ENCODE results near the gene ROBO1.
"Not testable (repeated sequence)": the region's sequence is repeated elsewhere in the genome, so short reads cannot be mapped to it uniquely, and the experiment has no call there.

ROBO1 gene

DNA sequence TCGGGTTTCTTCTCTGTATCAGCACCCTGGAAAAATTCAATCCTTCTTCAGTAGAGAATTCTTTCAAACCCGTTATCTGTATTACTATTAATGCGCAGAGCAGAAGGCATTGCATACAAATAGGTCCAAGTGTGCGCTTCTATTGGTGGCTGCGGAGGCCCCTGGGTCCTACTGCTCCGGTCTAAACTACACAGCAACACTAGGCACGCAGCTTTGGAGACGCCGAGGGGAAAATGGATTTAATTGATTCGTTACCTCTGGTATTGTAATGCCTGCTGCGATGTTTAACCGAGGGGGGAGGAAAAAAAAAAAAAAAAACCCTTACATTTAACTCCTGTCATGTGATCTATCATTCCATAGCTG, at the start of gene ROBO1:
Gene ROBO1, minus strand, starts transcription at position 94 of the 363 bp plus-strand sequence.
- no peak for ATAC-seq
- H3K4me3 Mint-ChIP-seq: no peak within 1 kb of the TSS
- H3K9me3 Mint-ChIP-seq: peaks cover 4% of the 10 kb centered on the region
- H3K27ac Mint-ChIP-seq: no peak within 1 kb of the TSS
- H3K36me3 Mint-ChIP-seq (ENCODE audit: low read depth): no peaks in the 10 kb centered on the region
- DNase-seq: no peak
- H3K4me1 Mint-ChIP-seq: no peaks in the 10 kb centered on the region
- peaks cover 6% of the 10 kb centered on the region for H3K27me3 Mint-ChIP-seq

- H3K27ac Mint-ChIP-seq: no peak overlapping the region
- ATAC-seq: no peak
- DNase-seq: no peak
- H3K9me3 Mint-ChIP-seq: peaks cover 41% of the 10 kb centered on the region
- no peaks in the 10 kb centered on the region for H3K36me3 Mint-ChIP-seq (ENCODE audit: low read depth)
- no peak overlapping the region for H3K4me3 Mint-ChIP-seq
- no peaks in the 10 kb centered on the region for H3K4me1 Mint-ChIP-seq
- no peaks in the 10 kb centered on the region for H3K27me3 Mint-ChIP-seq
Observed at GRCh38 chr3:79817224-79817623, 49.4 kb upstream of the ROBO1 start.

DNA sequence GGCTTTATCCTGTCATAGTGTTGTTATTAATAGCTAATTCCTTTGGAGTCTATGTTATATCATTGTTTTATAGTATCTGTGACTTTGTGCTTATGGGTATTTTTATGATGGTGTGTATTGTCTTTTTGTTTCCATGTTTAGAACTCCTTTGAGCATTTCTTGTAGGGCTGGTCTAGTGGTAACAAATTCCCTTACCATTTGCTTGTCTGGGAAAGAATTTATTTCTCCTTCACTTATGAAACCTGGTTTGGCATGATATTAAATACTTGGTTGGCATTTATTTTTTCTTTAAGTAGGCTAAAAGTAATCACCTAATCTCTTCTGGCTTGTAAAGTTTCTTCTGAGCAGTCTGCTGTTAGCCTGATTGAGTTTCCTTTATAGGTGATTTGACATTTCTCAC, 47.7 kb upstream of the ROBO1 start:
- no peak for ATAC-seq
- Mint-ChIP-seq H3K27me3 (no peaks in the 10 kb centered on the region), H3K27ac (no peak overlapping the region)

GRCh38 chr3:79810581-79810980, 42.8 kb upstream of the ROBO1 start:
- H3K27ac Mint-ChIP-seq: no peak overlapping the region
- no peak overlapping the region for H3K4me3 Mint-ChIP-seq
- no peaks in the 10 kb centered on the region for H3K36me3 Mint-ChIP-seq (ENCODE audit: low read depth)
- DNase-seq (no peak), ATAC-seq (no peak)
- H3K27me3 Mint-ChIP-seq: no peaks in the 10 kb centered on the region
- peaks cover 14% of the 10 kb centered on the region for H3K9me3 Mint-ChIP-seq
- H3K4me1 Mint-ChIP-seq: no peaks in the 10 kb centered on the region

More for the DNA sequence above, 47.7 kb upstream of the ROBO1 start:
- Mint-ChIP-seq H3K9me3 (peaks cover 37% of the 10 kb centered on the region), H3K36me3 (ENCODE audit: low read depth) (no peaks in the 10 kb centered on the region), H3K4me3 (no peak overlapping the region), H3K4me1 (no peaks in the 10 kb centered on the region)
- DNase-seq: no peak

GRCh38 chr3:79810092-79810491, 42.3 kb upstream of the ROBO1 start:
- H3K9me3 Mint-ChIP-seq: peaks cover 9% of the 10 kb centered on the region
- ATAC-seq (no peak), DNase-seq (no peak)
- no peaks in the 10 kb centered on the region for H3K36me3 Mint-ChIP-seq (ENCODE audit: low read depth)
- no peak overlapping the region for H3K4me3 Mint-ChIP-seq
- no peaks in the 10 kb centered on the region for H3K27me3 Mint-ChIP-seq
- no peak overlapping the region for H3K27ac Mint-ChIP-seq
- H3K4me1 Mint-ChIP-seq: no peaks in the 10 kb centered on the region

DNA sequence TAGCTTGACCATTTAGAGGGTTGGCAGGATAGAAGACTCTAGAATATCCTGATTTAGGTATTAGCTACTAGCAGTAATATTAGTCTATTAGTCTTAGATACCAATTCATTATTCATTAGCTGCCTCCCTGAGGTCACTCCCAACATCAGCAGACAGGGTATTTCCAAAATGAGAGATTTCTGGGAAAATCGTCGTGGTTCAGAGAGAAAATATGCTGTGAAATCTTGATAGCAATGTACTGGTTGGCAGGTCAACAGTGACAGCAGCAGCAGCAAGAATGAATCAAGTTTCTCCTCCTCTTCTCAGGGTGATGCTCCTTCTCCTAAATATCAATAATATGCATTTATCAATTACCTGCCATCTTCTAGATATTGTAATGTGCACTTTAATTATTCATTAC, 41.3 kb upstream of the ROBO1 start:
- DNase-seq (no peak), ATAC-seq (no peak)
- H3K27ac Mint-ChIP-seq: no peak overlapping the region
- H3K4me1 Mint-ChIP-seq: no peaks in the 10 kb centered on the region
- no peak overlapping the region for H3K4me3 Mint-ChIP-seq
- H3K9me3 Mint-ChIP-seq: peaks cover 4% of the 10 kb centered on the region
- no peaks in the 10 kb centered on the region for H3K27me3 Mint-ChIP-seq
- H3K36me3 Mint-ChIP-seq (ENCODE audit: low read depth): no peaks in the 10 kb centered on the region

DNA sequence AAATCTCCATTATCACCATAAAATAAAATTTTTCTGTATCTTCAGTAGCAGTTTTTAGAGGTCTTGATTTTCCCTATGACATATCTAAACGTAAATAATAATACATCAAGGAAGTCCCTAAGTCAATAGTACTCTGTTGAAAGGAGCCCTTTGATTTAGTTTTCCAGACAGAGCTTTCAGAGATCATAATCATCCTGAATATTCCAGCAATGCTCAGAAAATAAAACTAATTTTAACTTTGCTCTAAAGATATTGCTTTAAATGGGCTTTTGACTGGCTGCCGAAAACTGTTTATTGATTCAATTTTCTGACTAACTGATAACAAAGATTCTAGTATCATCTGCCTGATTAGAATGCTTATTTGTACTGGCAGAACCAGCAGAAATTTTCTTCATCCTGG, 40.7 kb upstream of the ROBO1 start:
- Mint-ChIP-seq H3K4me3 (no peak overlapping the region), H3K9me3 (peaks cover 4% of the 10 kb centered on the region), H3K27ac (no peak overlapping the region), H3K4me1 (no peaks in the 10 kb centered on the region), H3K36me3 (ENCODE audit: low read depth) (no peaks in the 10 kb centered on the region), H3K27me3 (no peaks in the 10 kb centered on the region)
- DNase-seq (no peak), ATAC-seq (no peak)

DNA sequence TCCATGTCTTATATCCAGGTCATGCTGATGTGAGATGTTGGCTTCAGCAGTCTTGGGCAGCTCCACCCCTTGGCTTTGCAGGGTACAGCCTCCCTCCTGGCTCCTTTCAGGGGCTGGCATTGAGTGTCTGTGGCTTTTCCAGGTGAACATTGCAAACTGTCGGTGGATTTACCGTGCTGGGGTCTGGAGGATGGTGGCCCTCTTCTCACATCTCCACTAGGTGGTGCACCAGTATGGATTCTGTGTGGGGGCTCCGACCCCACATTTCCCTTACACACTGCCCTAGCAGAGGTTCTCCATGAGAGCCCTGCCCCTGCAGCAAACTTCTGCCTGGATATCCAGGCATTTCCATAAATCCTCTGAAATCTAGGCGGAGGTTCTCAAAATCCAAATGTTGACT, 22.4 kb upstream of the ROBO1 start:
- not testable (repeated sequence) for H3K4me3 Mint-ChIP-seq; ATAC-seq; H3K9me3 Mint-ChIP-seq; H3K27me3 Mint-ChIP-seq; H3K27ac Mint-ChIP-seq; DNase-seq; H3K4me1 Mint-ChIP-seq; H3K36me3 Mint-ChIP-seq (ENCODE audit: low read depth)

- Mint-ChIP-seq H3K36me3 (ENCODE audit: low read depth) (no peaks in the 10 kb centered on the region), H3K27ac (no peak overlapping the region), H3K9me3 (peaks cover 17% of the 10 kb centered on the region), H3K4me3 (no peak overlapping the region), H3K4me1 (no peaks in the 10 kb centered on the region), H3K27me3 (no peaks in the 10 kb centered on the region)
- DNase-seq (no peak), ATAC-seq (no peak)
Observed at GRCh38 chr3:79773291-79773690, 5.5 kb upstream of the ROBO1 start.

DNA sequence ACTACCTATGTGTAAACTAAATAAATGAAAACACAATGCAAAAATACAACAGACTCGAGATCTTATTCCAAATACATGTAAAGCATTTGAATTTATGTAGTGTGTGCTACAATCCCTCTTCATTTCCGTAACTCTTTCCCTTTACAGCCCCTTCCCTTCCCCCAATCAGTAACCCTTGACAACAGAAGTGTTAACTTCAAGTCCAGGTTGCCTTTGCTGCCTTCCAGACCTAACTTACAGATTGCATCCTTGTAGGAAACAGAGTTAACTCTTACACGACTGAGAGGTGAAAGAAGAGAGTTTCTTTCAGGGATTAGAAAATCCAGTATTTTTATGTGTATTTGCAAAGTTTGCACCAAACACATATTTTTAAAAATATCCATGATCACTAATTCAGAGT, 1.4 kb upstream of the ROBO1 start:
- ATAC-seq (no peak), DNase-seq (no peak)
- Mint-ChIP-seq H3K4me3 (no peak overlapping the region), H3K4me1 (no peaks in the 10 kb centered on the region), H3K9me3 (peaks cover 9% of the 10 kb centered on the region), H3K27ac (no peak overlapping the region), H3K27me3 (peaks cover 6% of the 10 kb centered on the region), H3K36me3 (ENCODE audit: low read depth) (no peaks in the 10 kb centered on the region)

DNA sequence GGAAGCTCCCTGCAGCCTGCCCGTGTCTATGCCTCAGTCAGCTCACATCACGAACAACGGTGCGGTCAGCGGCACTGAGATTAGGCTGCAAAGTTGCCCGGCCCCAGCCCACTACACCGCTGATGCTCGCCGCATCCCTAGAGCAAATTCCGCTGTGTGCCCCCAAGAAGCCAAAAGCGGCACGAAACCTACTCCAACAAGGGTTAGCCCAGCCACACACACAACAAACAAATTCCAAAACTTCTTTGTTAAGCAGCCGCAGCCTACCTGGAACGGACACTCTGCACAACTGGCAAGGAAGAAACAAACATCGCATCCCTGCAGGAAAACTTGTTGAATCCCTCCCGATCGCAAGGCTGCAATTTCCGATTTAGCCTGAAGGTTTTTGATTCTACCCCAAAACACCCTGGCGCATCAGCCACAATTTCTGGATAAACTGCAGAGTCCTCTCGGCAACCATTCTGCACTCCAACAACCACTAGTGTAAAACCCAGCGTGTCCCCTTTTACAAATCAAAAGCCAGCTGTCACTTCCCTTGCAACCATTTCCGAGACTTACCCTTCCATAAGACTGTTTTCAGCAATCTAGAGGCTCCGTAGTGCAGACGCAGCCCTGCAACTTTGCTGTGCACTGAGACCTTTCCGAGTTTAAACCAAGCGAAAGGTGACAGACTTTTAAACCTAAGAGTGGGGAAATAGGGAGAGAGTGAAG, 449 bp downstream of the ROBO1 start:
- Mint-ChIP-seq H3K27me3 (peaks cover 6% of the 10 kb centered on the region), H3K27ac (no peak overlapping the region), H3K4me1 (no peaks in the 10 kb centered on the region), H3K9me3 (peaks cover 4% of the 10 kb centered on the region), H3K36me3 (ENCODE audit: low read depth) (no peaks in the 10 kb centered on the region), H3K4me3 (no peak overlapping the region)
- ATAC-seq (no peak), DNase-seq (no peak)

- H3K36me3 Mint-ChIP-seq (ENCODE audit: low read depth): no peaks in the 10 kb centered on the region
- H3K4me3 Mint-ChIP-seq: no peak overlapping the region
- ATAC-seq (no peak), DNase-seq (no peak)
- no peaks in the 10 kb centered on the region for H3K4me1 Mint-ChIP-seq
- H3K9me3 Mint-ChIP-seq: peaks cover 4% of the 10 kb centered on the region
- H3K27ac Mint-ChIP-seq: no peak overlapping the region
- H3K27me3 Mint-ChIP-seq: peaks cover 6% of the 10 kb centered on the region
Observed at GRCh38 chr3:79766496-79767193, 1.2 kb downstream of the ROBO1 start.

DNA sequence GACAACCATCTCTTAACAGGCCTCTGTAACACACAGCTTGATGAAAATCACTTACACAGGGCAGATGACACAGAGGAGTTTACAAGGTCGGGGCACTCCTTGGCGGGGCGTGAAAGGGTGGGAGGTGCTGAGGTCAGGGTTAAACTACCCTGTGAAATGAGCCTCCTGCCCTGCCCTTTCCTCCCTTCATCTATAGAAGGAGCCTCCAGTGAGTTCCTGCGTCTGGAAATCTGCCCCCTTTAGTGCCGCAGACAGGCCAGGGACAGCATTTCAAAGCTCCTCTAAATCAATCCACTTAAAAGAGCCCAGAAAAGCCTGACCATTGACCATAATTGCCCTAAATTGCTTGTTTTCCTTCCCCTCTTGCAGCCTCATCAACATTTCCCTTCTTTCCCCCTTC, 1.9 kb downstream of the ROBO1 start:
- no peak for ATAC-seq
- no peak overlapping the region for H3K4me3 Mint-ChIP-seq
- H3K36me3 Mint-ChIP-seq (ENCODE audit: low read depth): no peaks in the 10 kb centered on the region
- peaks cover 6% of the 10 kb centered on the region for H3K27me3 Mint-ChIP-seq
- peaks cover 6% of the 10 kb centered on the region for H3K9me3 Mint-ChIP-seq
- no peak overlapping the region for H3K27ac Mint-ChIP-seq
- no peaks in the 10 kb centered on the region for H3K4me1 Mint-ChIP-seq
- DNase-seq: no peak

GRCh38 chr3:79761441-79761840, 6.4 kb downstream of the ROBO1 start:
- ATAC-seq: no peak

DNA sequence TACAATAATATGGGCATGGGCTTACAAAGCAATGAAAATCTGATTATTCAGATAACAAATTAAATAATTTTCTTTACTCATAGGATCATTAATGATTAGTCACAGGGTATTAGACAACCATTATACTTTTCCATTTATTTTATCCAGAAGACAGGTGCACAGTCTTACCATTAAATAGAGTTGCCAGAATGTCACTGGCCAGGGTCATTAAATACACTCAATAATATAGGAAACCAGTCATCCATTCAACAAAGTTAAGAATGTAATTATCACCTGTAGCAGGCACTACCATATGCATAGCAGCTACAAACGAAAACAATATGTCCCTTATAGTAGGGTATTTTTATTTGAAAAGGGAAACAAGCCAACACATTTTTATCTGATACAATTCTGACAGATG, 16.1 kb downstream of the ROBO1 start:
- Mint-ChIP-seq H3K36me3 (ENCODE audit: low read depth) (no peaks in the 10 kb centered on the region), H3K27ac (no peak overlapping the region), H3K4me1 (no peaks in the 10 kb centered on the region), H3K4me3 (no peak overlapping the region), H3K27me3 (no peaks in the 10 kb centered on the region), H3K9me3 (peaks cover 24% of the 10 kb centered on the region)
- ATAC-seq (no peak), DNase-seq (no peak)

More at GRCh38 chr3:79761441-79761840, 6.4 kb downstream of the ROBO1 start:
- no peak for DNase-seq
- Mint-ChIP-seq H3K36me3 (ENCODE audit: low read depth) (no peaks in the 10 kb centered on the region), H3K27ac (no peak overlapping the region), H3K4me1 (no peaks in the 10 kb centered on the region), H3K9me3 (peaks cover 14% of the 10 kb centered on the region), H3K4me3 (no peak overlapping the region), H3K27me3 (peaks cover 6% of the 10 kb centered on the region)
